ENCODE results near the gene ATIC.

The ATIC gene

DNA sequence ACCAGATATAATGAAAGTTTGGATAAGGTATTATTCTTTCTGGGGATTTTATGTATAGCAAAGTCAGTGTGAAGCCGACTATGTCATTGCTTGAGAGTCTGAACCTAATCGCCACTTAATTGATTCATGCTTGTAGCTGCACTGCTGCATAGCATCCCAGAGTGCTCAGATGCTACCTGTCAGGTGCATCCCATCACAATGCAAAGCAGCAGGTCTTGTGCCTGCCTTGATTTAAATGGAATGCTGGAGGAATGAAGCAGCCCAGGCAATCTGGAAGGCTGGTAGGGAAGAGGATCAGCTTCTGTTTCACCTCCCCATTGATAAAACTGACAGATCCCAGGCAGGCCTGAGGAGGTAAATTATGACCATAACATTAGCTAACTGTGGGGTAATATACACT is 40.4 kb upstream of the ATIC start:
- H3K4me3 ChIP-seq (replicated peaks; ENCODE audit: low read depth, low read length) = no peak overlapping the region
- TF ChIP-seq, protein P1, sequence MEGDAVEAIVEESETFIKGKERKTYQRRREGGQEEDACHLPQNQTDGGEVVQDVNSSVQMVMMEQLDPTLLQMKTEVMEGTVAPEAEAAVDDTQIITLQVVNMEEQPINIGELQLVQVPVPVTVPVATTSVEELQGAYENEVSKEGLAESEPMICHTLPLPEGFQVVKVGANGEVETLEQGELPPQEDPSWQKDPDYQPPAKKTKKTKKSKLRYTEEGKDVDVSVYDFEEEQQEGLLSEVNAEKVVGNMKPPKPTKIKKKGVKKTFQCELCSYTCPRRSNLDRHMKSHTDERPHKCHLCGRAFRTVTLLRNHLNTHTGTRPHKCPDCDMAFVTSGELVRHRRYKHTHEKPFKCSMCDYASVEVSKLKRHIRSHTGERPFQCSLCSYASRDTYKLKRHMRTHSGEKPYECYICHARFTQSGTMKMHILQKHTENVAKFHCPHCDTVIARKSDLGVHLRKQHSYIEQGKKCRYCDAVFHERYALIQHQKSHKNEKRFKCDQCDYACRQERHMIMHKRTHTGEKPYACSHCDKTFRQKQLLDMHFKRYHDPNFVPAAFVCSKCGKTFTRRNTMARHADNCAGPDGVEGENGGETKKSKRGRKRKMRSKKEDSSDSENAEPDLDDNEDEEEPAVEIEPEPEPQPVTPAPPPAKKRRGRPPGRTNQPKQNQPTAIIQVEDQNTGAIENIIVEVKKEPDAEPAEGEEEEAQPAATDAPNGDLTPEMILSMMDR (IDR thresholded peaks at IDR 0.05; ENCODE audit: low read length, missing control alignments) = no peak
- DNase-seq (ENCODE audit: low read depth) = no peak

DNA sequence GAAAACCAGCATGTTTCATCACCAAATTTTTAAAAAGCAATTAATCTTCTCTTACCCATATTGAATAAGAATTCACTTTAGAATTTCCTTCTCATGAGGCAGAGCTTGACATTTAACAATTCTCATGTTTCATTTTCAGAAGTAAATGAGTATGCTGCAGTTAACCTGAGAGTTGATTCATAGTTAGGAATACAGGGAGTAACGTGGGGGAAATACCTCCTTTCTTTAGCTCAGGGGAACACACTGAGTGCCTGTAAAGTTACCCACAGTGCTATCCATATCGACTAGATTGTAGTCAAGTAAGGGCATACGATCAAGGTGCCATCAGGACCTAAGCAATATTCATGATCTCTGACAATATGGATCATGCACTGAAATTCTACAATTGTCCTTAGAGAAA is 38.9 kb upstream of the ATIC start:
- no peak overlapping the region for H3K4me3 ChIP-seq (replicated peaks; ENCODE audit: low read depth, low read length)
- TF ChIP-seq, protein P1 (IDR thresholded peaks at IDR 0.05; ENCODE audit: low read length, missing control alignments) = no peak
- DNase-seq (ENCODE audit: low read depth) = no peak

DNA sequence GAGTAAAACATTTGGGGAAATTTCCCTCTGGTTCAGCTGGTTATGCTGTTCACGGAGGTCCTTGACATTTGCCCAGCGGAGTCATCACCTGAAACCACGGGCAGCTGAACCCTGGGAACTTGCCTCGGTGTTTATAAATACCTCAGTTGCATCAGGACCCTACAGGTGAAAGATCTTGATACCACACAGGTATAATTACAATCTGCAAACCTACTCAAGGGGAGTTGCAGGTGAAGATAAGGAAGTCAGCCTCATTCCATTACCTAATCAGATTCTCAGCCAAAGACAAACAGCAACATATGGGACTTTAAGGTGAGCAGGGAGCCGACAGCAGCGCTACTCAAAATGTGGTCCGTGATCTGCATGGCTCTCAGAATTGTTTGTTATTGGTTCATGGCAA is 37.0 kb upstream of the ATIC start:
- no peak overlapping the region for H3K4me3 ChIP-seq (replicated peaks; ENCODE audit: low read depth, low read length)
- TF ChIP-seq, protein P1 (IDR thresholded peaks at IDR 0.05; ENCODE audit: low read length, missing control alignments) = no peak
- DNase-seq (ENCODE audit: low read depth) = no peak

DNA sequence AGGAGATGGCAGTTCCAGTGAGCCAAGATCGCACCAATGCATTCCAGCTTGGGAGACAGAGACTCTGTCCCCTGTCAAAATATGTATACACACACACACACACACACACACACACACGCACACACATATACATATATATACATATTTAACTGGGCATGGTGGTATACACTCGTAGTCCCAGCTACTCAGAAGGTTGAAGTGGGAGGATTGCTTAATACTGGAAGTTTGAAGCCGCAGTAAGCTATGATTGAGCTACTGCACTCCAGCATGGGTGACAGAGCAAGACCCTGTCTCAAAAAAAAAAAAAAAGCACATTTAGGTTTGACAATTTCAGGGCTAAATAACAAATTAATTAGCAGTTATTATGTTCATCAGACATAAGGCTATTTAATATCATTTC is 36.0 kb upstream of the ATIC start:
- TF ChIP-seq, protein P1 (IDR thresholded peaks at IDR 0.05; ENCODE audit: low read length, missing control alignments) = no peak
- no peak for DNase-seq (ENCODE audit: low read depth)
- no peak overlapping the region for H3K4me3 ChIP-seq (replicated peaks; ENCODE audit: low read depth, low read length)

DNA sequence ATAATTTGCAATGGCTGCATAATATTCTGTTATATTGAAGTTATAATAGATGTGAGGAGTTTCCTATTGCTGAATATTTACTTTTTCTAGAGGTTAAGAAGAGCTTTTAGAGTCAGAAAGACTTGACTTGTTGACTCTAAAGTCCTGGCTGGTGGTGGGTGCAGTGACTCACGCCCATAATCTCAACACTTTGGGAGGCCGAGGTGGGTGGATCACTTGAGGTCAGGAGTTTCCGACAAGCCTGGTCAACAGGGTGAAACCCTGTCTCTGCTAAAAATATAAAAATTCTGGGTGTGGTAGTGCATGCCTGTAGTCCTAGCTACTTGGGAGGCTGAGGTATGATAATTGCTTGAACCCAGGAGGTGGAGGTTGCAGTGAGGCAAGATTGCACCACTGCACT is 33.9 kb upstream of the ATIC start:
- DNase-seq (ENCODE audit: low read depth) = no peak
- TF ChIP-seq, protein P1 (IDR thresholded peaks at IDR 0.05; ENCODE audit: low read length, missing control alignments) = no peak
- H3K4me3 ChIP-seq (replicated peaks; ENCODE audit: low read depth, low read length) = no peak overlapping the region

DNA sequence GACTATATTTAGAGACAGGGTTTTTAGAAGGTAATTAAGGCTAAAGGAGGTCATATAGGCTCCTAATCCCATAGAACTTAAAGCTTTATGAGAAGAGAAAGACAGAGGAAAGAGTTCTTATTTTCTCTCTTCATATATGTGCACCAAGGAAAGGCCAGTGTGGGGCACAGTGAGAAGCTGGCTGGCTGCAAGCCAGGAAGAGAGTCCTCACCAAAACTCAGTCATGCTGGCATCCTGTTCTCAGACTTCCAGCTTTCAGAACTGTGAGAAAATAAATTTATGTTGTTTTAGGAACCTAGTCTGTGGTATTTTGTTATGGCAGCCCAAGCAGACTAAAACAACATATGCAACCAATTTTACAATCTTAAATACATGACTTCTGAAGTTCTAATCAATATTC is 31.5 kb upstream of the ATIC start:
- DNase-seq (ENCODE audit: low read depth) = peak; percentile 15
- no peak overlapping the region for H3K4me3 ChIP-seq (replicated peaks; ENCODE audit: low read depth, low read length)

DNA sequence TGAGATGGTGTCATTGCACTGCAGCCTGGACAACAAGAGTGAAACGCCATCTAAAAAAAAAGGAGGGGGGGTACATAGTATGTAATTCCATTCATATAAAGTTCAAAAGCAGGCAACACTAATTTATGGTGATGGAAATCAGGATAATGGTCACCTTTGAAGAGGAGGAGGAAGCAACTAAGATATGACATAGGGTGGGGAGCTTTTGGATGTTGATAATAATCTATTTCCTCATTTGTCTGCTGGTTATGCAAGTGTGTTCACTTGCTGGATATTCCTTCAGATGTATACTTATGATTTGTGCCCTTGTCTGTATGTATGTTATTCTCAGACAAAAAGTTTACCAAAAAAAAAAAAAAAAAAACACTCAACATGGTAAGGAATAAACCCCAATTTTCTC is 28.6 kb upstream of the ATIC start:
- H3K4me3 ChIP-seq (replicated peaks; ENCODE audit: low read depth, low read length) = no peak overlapping the region
- no peak for DNase-seq (ENCODE audit: low read depth)
- TF ChIP-seq, protein P1 (IDR thresholded peaks at IDR 0.05; ENCODE audit: low read length, missing control alignments) = no peak

More for the DNA sequence above, 31.5 kb upstream of the ATIC start:
- TF ChIP-seq, protein P1 (IDR thresholded peaks at IDR 0.05; ENCODE audit: low read length, missing control alignments) = no peak
